ENCODE results near the gene CDK19.

DNA sequence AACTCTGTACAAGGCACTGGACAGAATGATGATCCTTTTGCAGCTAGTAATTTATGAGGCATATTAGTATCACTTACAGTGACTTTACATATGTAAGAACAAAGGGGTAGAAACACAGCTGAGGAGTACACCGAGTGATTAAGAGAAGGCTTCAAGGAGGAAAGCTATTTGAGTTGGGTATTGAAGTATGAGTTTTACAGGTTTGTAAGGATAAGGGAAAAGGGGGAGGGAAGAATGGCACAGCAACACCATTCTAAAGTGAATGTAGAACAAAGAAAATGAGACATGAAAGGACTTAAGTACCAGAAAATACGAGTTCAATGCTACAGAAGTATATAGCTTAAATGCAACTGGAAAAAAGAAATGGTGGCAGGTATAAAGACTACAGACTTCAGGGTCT, 5.5 kb downstream of the CDK19 start:
- TF ChIP-seq, protein P1, sequence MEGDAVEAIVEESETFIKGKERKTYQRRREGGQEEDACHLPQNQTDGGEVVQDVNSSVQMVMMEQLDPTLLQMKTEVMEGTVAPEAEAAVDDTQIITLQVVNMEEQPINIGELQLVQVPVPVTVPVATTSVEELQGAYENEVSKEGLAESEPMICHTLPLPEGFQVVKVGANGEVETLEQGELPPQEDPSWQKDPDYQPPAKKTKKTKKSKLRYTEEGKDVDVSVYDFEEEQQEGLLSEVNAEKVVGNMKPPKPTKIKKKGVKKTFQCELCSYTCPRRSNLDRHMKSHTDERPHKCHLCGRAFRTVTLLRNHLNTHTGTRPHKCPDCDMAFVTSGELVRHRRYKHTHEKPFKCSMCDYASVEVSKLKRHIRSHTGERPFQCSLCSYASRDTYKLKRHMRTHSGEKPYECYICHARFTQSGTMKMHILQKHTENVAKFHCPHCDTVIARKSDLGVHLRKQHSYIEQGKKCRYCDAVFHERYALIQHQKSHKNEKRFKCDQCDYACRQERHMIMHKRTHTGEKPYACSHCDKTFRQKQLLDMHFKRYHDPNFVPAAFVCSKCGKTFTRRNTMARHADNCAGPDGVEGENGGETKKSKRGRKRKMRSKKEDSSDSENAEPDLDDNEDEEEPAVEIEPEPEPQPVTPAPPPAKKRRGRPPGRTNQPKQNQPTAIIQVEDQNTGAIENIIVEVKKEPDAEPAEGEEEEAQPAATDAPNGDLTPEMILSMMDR (conservative IDR thresholded peaks at IDR 0.05 in 1 of 2, IDR thresholded peaks at IDR 0.05 in 1 of 2; ENCODE audit: low read depth in 1 of 2, low read length in 2 of 2) = no peak
- TF ChIP-seq EZH2 (IDR thresholded peaks at IDR 0.05; ENCODE audit: low read length, missing control alignments) = no peak
